ENCODE measurements around the gene HACD4.

HACD4 gene

DNA sequence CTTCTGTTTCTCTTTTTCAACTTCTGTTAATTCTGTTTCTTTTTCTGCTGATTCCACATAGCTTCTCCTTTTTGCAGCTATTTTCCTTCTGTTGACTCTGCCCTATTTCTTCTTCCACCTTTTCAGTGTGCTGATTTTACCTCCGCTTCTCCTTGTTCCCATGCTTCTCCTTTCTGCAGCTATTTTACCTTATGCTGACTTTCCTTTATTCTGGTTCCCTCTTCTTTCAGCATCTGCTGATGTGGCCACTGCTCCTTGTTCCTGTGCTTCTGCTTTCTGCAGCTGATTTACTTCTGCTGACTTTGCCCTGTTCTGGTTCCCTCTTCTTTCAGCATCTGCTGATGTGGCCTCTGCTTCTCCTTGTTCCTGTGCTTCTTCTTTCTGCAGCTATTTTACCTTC lies 58.8 kb downstream of the HACD4 start:
- CTCF ChIA-PET: no interaction called here
- DNase-seq (ENCODE audit: extremely low spot score): no peak
- POLR2A ChIA-PET: interaction anchor here (0.6 kb wide), 1 partner anchor 640 kb away, joined by 3 read pairs; no protein-coding TSS in a partner anchor
- TF ChIP-seq, protein P1, sequence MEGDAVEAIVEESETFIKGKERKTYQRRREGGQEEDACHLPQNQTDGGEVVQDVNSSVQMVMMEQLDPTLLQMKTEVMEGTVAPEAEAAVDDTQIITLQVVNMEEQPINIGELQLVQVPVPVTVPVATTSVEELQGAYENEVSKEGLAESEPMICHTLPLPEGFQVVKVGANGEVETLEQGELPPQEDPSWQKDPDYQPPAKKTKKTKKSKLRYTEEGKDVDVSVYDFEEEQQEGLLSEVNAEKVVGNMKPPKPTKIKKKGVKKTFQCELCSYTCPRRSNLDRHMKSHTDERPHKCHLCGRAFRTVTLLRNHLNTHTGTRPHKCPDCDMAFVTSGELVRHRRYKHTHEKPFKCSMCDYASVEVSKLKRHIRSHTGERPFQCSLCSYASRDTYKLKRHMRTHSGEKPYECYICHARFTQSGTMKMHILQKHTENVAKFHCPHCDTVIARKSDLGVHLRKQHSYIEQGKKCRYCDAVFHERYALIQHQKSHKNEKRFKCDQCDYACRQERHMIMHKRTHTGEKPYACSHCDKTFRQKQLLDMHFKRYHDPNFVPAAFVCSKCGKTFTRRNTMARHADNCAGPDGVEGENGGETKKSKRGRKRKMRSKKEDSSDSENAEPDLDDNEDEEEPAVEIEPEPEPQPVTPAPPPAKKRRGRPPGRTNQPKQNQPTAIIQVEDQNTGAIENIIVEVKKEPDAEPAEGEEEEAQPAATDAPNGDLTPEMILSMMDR (IDR thresholded peaks at IDR 0.05; ENCODE audit: control extremely low read depth, extremely low read depth, low read depth, missing control alignments): no peak

DNA sequence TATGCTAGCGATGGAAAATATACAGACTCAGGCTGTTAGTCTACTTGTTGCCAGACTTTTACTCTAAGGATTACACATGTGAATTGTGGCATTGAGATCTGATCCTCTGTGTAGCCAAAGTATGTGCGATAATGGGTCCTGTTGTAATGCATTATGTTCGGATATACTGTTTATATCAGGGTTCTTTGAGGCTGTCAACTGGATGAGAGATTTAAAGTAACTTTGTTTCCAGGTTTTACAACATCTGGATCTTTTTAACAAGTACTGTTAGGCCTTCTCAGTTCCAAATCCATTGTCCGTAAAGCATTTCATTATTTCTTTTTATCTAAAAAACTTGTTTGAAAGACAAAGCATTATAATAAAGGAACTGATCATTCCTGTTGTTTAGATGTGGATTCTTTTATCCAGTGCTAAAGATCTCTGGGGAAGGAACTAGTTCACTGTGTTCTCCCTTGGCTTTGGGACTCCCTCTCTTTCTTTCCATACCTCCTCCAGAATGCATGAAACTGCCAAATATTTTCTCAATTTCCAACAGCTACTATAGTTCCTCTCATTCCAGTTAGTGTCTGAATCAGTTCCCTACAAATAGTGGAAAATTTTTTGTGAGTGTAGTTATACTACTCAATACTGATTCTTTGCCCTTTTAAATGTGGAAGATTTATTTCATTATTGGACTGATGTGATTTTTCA lies 68.8 kb downstream of the HACD4 start:
- TF ChIP-seq, protein P1 (IDR thresholded peaks at IDR 0.05; ENCODE audit: control extremely low read depth, extremely low read depth, low read depth, missing control alignments): no peak
- POLR2A ChIA-PET: no interaction called here
- CTCF ChIA-PET: interaction anchor here (1.0 to 1.4 kb wide), 3 partner anchors 21 to 338 kb away, joined by 3 read pairs; no protein-coding TSS in a partner anchor
- no peak for DNase-seq (ENCODE audit: extremely low spot score)

DNA sequence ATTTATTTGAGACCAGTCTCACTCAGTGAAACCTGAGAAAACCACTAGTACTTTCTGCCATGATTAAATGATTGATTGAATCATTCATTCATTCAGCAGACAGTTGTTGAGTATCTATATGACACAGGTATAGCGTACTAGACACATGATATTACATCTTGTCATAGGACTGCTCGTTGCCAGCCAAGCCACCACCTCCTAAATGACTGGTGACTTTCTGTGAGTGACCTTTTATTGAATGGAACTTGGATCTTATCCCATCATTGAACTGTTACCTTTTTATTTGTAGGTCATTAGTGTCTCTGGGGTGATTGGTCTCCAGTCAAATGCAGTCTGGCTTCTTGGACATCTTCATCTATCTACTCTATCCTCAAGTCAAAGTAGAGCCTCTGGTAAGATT lies 80.7 kb downstream of the HACD4 start:
- no peak for DNase-seq (ENCODE audit: extremely low spot score)
- CTCF ChIA-PET: interaction anchor here (1.2 to 4.5 kb wide), 2 partner anchors 10 to 26 kb away, joined by 3 to 37 read pairs; no protein-coding TSS in a partner anchor
- POLR2A ChIA-PET: no interaction called here
- TF ChIP-seq, protein P1 (IDR thresholded peaks at IDR 0.05; ENCODE audit: control extremely low read depth, extremely low read depth, low read depth, missing control alignments): no peak
